Small intestine (tissue), 7 donors: ENCODE measurements around the gene IL12A. TPM values are rescaled to one million over a fixed set of nuclear protein-coding genes. Genes with fewer than 3 reads are reported as not detected.

Experiments used
- DNase-seq, 2 donors: peaks; one replicate each; pipeline versions ENCODE4 v3.0.0 to v3.0.0-alpha.2; 2013
- FAIRE-seq: peaks from 2 replicates; lab custom pipeline; 2012; peaks lifted over from hg19 to GRCh38; lab: Jason Lieb, UNC
- H3K27ac ChIP-seq, 3 donors: one replicate each; pipeline ENCODE4 v1.5.1; 2013; ENCODE audit warnings: low read length in 2 of 3, mild to moderate bottlenecking in 2 of 3, control low read depth in 1 of 3, inconsistent platforms in 1 of 3, low read depth in 1 of 3, moderate library complexity in 1 of 3
- H3K27me3 ChIP-seq, 3 donors: one replicate each; pipeline ENCODE4 v1.6.1; 2013; ENCODE audit warnings: low read length in 3 of 3, inconsistent platforms in 1 of 3; ENCODE audit not compliant: control insufficient read depth in 3 of 3, insufficient read depth in 3 of 3
- H3K36me3 ChIP-seq, 3 donors: one replicate each; pipeline ENCODE4 v1.6.1; 2013; ENCODE audit warnings: low read length in 3 of 3, inconsistent platforms in 1 of 3, low read depth in 1 of 3, mild to moderate bottlenecking in 1 of 3, moderate library complexity in 1 of 3; ENCODE audit not compliant: control insufficient read depth in 3 of 3, insufficient read depth in 2 of 3
- H3K4me1 ChIP-seq, 3 donors: one replicate each; pipeline ENCODE4 v1.6.1; 2013; ENCODE audit warnings: low read length in 2 of 3, inconsistent platforms in 1 of 3, low read depth in 1 of 3, mild to moderate bottlenecking in 1 of 3, moderate library complexity in 1 of 3; ENCODE audit not compliant: control insufficient read depth in 3 of 3, insufficient read depth in 2 of 3
- H3K4me3 ChIP-seq, 3 donors: one replicate each; pipeline ENCODE4 v1.5.1; 2013; ENCODE audit warnings: low read length in 3 of 3, control low read depth in 1 of 3, inconsistent platforms in 1 of 3, low read depth in 1 of 3, mild to moderate bottlenecking in 1 of 3, moderate library complexity in 1 of 3
- H3K9me3 ChIP-seq, 2 donors: one replicate each; pipeline ENCODE4 v1.6.1; 2013; ENCODE audit warnings: low read depth in 1 of 2, low read length in 1 of 2; ENCODE audit not compliant: control insufficient read depth in 2 of 2, insufficient read depth in 1 of 2
- WGBS, 3 donors: extraction: QIAGEN DNeasy Blood & Tissue Kit; methylation state at CpG; one replicate each; pipeline ENCODE4 v1.1.7; 2013; 5-methylcytosine and 5-hydroxymethylcytosine counted together
- polyA plus RNA-seq, 4 donors: library from polyadenylated mRNA; stranded (reverse) in 3 of 4; unstranded in 1 of 4; fragments of 200-250 nt in 3 of 4; fragments of 120-200 nt in 1 of 4; gene quantifications; one replicate each; pipeline versions ENCODE4 v1.2.1 to v1.2.3, GENCODE V29; 2013
- donor health status: healthy with polysubstance abuse.
- donor health status: control.
- donor health status: control.
- donor health status: Bipolar disorder and iron deficiency.
- donor health status: healthy.

IL12A gene
- polyA plus RNA-seq, 4 donors, result 0.46 to 2.7 TPM; not detected in 2

DNA sequence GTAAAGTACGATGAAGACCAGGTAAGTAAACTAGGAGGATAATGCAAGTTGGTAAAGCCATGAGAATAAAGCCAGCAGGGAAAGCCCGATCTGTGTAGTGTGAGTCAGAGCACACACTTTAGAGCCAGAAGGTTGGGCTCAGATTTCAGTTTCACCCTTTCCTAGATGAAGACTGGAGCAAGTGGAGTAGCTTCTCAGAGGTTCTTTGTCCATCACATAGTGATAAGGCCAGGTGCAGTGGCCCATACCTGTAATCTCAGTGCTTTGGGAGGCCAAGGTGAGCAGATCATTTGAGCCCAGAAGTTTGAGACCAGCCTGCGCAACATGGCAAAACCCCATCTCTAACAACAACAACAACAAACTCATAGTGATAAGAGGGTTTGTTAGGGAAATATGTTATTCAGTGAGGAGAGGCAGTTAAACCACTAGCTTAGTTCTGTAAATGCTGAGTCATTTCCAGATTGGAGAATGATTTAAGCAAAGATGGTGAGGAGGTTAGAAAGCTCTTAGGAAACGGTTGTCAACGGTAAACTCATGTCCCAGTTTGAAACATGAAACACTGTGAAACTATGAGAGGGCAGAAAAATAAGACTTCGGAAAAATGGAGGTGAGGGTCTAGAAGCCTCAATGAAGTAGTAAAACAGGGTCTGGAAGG, 39.0 kb downstream of the IL12A start:
- no peak for DNase-seq
- 55 to 72% (median 64%) methylated on average over 6 of the region's 6 CpGs for WGBS, 3 donors
- H3K4me3 ChIP-seq, result no peak overlapping the region
- no peaks in the 10 kb centered on the region for H3K36me3 ChIP-seq
- no peaks in the 10 kb centered on the region for H3K4me1 ChIP-seq
- no peak for FAIRE-seq
- no peaks in the 10 kb centered on the region for H3K9me3 ChIP-seq
- no peak overlapping the region for H3K27ac ChIP-seq
- no peaks in the 10 kb centered on the region for H3K27me3 ChIP-seq

DNA sequence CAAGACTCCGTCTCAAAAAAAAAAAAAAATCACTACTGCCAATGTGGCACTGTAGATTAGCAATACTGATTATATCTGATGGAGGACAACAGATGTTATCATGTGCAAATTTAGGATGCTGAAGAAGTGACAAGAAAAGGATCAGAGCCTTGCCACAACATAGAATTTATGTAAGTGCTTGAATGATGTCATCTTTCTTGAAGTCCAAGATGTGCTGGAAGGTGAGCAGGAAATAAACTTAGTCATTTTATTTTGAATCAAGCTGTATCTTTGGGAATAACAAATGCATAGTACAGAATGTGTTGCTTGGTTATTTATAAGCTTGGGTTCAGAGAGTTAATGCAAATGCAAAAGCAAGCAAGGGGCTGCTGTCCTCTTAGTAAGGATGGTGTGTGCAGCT, 47.1 kb downstream of the IL12A start:
- DNase-seq (no peak), FAIRE-seq (no peak)
- peaks cover 0 to 25% (median 11%) of the 10 kb centered on the region in 3 donors for H3K27me3 ChIP-seq
- H3K4me3 ChIP-seq, result no peak overlapping the region
- 93 to 100% (median 97%) methylated on average over 1 of the region's 1 CpG for WGBS, 3 donors
- no peaks in the 10 kb centered on the region for H3K36me3 ChIP-seq
- H3K27ac ChIP-seq, result no peak overlapping the region
- H3K9me3 ChIP-seq, result no peaks in the 10 kb centered on the region
- peaks cover 0 to 3% (median 0%) of the 10 kb centered on the region in 3 donors for H3K4me1 ChIP-seq

DNA sequence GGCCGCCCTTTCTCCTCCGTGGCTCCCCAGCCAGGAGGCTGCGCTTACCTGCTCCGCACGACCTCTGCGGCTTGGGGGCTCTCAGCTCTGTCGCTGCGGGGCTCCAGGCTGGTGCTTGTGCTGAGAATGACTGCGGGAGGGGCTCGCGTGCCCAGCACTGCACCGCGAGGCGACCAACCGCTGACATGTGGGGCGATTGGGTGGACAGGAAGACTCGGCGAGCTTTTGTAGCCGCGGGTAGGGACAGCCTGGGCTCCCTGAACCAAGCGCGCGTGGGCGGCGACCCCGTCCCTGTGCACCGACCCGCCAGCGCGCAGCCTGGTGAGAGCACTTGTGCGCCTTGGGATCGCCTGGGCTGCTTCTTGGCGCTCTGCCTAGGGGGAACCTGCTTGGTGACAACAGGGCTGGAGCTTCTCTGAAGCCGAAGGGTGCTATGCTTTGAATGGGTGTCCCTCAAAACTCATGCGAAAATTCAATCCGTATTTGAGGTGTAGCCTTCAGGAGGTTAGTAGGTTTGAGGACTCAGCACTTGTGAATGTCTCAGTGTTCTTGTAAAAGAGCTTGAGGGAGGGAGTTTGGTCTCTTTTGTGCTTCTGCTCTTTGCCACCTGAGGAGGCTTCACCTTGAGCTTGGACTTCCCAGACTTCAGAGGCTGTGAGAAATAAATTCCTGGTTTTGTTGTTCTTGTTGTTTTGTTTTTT, 50.4 kb downstream of the IL12A start:
- Histone ChIP-seq H3K36me3 (no peaks in the 10 kb centered on the region), H3K4me1 (peaks cover 0 to 3% (median 0%) of the 10 kb centered on the region in 3 donors), H3K4me3 (peak overlapping the region in 1 of 3 donors; percentile 13), H3K27ac (no peak overlapping the region), H3K9me3 (peaks cover 0 to 11% of the 10 kb centered on the region in 2 donors), H3K27me3 (peaks cover 0 to 32% (median 11%) of the 10 kb centered on the region in 3 donors)
- 4 to 13% (median 9%) methylated on average over 34 to 36 of the region's 36 CpGs for WGBS, 3 donors
- DNase-seq, result peak in 1 of 2 donors; percentile 37
- FAIRE-seq, result no peak

DNA sequence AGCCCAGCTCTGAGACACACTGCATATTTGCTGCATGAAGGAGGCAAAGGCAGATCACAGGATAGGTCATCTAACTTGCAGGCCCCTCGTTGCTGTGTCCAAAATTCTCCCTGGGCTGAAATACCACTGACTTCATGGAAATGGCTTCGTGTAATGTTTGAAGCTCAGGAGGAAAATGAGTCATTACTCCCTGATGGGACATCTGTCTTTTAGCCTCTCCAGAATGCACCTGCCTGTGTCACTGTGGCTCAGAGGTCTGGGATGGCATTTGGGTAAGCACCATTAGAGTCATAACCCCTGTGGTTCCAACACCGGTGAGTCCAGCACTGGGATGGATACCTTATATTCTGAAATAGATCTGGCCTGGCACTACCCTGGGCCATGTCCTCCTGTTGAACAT, 51.5 kb downstream of the IL12A start:
- WGBS, 3 donors, result 57 to 67% (median 65%) methylated on average over 3 of the region's 3 CpGs
- Histone ChIP-seq H3K27ac (no peak overlapping the region), H3K36me3 (no peaks in the 10 kb centered on the region), H3K27me3 (peaks cover 0 to 32% (median 11%) of the 10 kb centered on the region in 3 donors), H3K9me3 (peaks cover 0 to 11% of the 10 kb centered on the region in 2 donors), H3K4me3 (no peak overlapping the region), H3K4me1 (peaks cover 0 to 3% (median 0%) of the 10 kb centered on the region in 3 donors)
- no peak for FAIRE-seq
- no peak for DNase-seq

DNA sequence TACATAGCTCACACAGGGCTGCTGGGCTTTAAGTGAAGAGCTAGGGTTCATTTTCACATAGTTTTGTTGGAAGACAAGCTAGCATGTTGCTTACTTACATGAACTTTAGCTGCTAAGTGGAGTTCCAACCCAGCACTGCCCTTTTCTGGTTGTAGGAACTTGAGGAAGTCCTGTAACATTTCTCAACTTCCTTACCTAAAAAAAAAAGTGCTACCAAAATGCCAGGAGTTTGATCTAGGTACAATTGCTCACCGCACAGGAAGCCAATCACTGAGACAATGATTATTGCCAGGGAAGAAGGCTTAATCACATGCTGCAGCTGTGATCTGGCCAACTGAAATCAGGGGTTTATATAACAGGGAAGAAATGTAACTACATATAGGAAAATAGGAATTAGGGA, 52.8 kb downstream of the IL12A start:
- Histone ChIP-seq H3K36me3 (no peaks in the 10 kb centered on the region), H3K27ac (no peak overlapping the region), H3K4me3 (no peak overlapping the region), H3K9me3 (peaks cover 0 to 11% of the 10 kb centered on the region in 2 donors), H3K27me3 (peaks cover 0 to 32% (median 11%) of the 10 kb centered on the region in 3 donors), H3K4me1 (peaks cover 0 to 3% (median 0%) of the 10 kb centered on the region in 3 donors)
- WGBS, 3 donors, result 43 to 77% (median 55%) methylated on average over 1 of the region's 1 CpG
- DNase-seq, result no peak
- FAIRE-seq, result no peak

DNA sequence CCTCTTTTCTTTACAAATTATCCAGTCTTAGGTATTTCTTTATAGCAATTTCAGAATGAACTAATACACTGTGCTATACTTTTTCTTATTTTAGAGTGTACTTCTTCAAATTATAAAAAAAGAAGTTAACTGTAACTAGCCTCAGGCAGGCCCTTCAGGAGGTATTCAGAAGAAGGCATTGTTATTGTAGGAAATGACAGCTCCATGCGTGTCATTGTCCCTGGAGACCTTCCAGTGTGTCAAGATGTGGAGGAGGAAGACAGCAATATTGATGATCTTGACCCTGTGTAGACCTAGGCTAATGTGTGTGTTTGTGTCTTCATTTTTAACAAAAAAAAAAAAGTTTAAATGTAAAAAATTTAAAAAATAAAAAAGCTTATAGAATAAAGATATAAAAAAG, 55.5 kb downstream of the IL12A start:
- no peaks in the 10 kb centered on the region for H3K4me1 ChIP-seq
- H3K9me3 ChIP-seq, result peaks cover 0 to 11% of the 10 kb centered on the region in 2 donors
- no peak for FAIRE-seq
- H3K27me3 ChIP-seq, result peaks cover 0 to 18% (median 2%) of the 10 kb centered on the region in 3 donors
- WGBS, 3 donors, result 63 to 86% (median 79%) methylated on average over 1 of the region's 1 CpG
- no peaks in the 10 kb centered on the region for H3K36me3 ChIP-seq
- no peak overlapping the region for H3K4me3 ChIP-seq
- DNase-seq, result no peak
- H3K27ac ChIP-seq, result no peak overlapping the region

Other genes starting within 250 kb of the IL12A start
- 1 to 10 TPM in 2 of 4 donors, under 1 TPM in 1, not detected in 1; 0.54 to 4.0 (median 3.5) TPM for gene SCHIP1, start 149.0 kb upstream of the IL12A start, polyA plus RNA-seq
- gene C3orf80, start 236.6 kb downstream of the IL12A start, polyA plus RNA-seq, result under 1 TPM in 3 of 4 donors, not detected in 1; 0.54 to 0.92 (median 0.86) TPM